HCT116 (cell line): ENCODE measurements around the gene GRIFIN. TPM values are rescaled to one million over a fixed set of nuclear protein-coding genes. Genes with fewer than 3 reads are reported as not detected.

ENCODE experiments used
- ATAC-seq: fragments of 200-7000 bp; cut with Tn5 transposase; 2 replicates; pipeline ENCODE4 v1.9.1; 2020; ENCODE audit warnings: mild to moderate bottlenecking, moderate library complexity
- BruUV-seq: library from RNA; stranded (reverse); fragments of 400-500 nt; replicated peaks from 2 replicates; lab custom pipeline; 2021; lab: Mats Ljungman, UMichigan
- CTCF ChIA-PET: fragments of 300-600 bp; sonication (Branson Sonifier 250); formaldehyde crosslinking; loops from one replicate; lab custom pipeline; 2021; ENCODE audit warnings: antibody characterized with exemption; lab: Charles Lee
- POLR2A ChIA-PET: fragments of 300-600, 350-600 bp; sonication (Branson Sonifier 250); formaldehyde crosslinking; loops from one replicate; lab custom pipeline; 2021; ENCODE audit warnings: antibody characterized with exemption; lab: Charles Lee
- RAD21 ChIA-PET, 2 experiments: fragments of 300-600 bp; sonication (Branson Sonifier 250); formaldehyde crosslinking; loops; one replicate each; lab custom pipeline; 2023; ENCODE audit warnings: low total read pairs in 2 of 2; ENCODE audit not compliant: uncharacterized antibody in 2 of 2, unreplicated experiment in 2 of 2, low non-redundant PET in 1 of 2; lab: Charles Lee
- DNase-seq: peaks from one replicate; pipeline ENCODE4 v3.0.0-alpha.2; 2010; ENCODE audit warnings: low read depth, low spot score
- H2AFZ ChIP-seq: fragments of 200-600 bp; shearing (Covaris generic), sonication (generic); 2 replicates; pipeline ENCODE4 v1.6.1; 2017; ENCODE audit warnings: low read depth, mixed run types, mixed read lengths, antibody characterized with exemption, low read length; ENCODE audit not compliant: poor library complexity, severe bottlenecking
- H3K27ac ChIP-seq: 2 replicates; pipeline ENCODE4 v1.5.1; 2012; ENCODE audit warnings: low read depth, low read length
- H3K27me3 ChIP-seq: fragments of 200-600 bp; sonication (generic); 2 replicates; pipeline ENCODE4 v1.6.1; 2016; ENCODE audit warnings: mixed run types, low read length, mixed read lengths; ENCODE audit not compliant: insufficient read depth
- H3K36me3 ChIP-seq, 2 experiments: fragments of 200-500 bp in 1 of 2; fragments of 200-600 bp in 1 of 2; sonication (Bioruptor generic) in 1 of 2; sonication (generic) in 1 of 2; 2 replicates each; pipeline versions ENCODE4 v1.5.1 to v1.6.1; 2014 to 2016; ENCODE audit warnings: low read length in 2 of 2, inconsistent platforms in 1 of 2, mixed read lengths in 1 of 2, mixed run types in 1 of 2; ENCODE audit not compliant: insufficient read depth in 2 of 2, control insufficient read depth in 1 of 2
- H3K4me1 ChIP-seq, 2 experiments: fragments of 200-600 bp in 1 of 2; sonication (generic) in 1 of 2; 2 replicates each; pipeline versions ENCODE4 v1.5.1 to v1.6.1; 2012 to 2017; ENCODE audit warnings: low read length in 2 of 2, inconsistent platforms in 1 of 2, mild to moderate bottlenecking in 1 of 2, mixed read lengths in 1 of 2, mixed run types in 1 of 2, moderate library complexity in 1 of 2; ENCODE audit not compliant: insufficient read depth in 2 of 2, control insufficient read depth in 1 of 2
- H3K4me2 ChIP-seq: fragments of 200-600 bp; sonication (generic); 2 replicates; pipeline ENCODE4 v1.6.1; 2017; ENCODE audit warnings: mixed run types, low read length, mixed read lengths
- H3K4me3 ChIP-seq, 2 experiments: fragments of 200-600 bp in 1 of 2; sonication (generic) in 1 of 2; replicated peaks in 1 of 2; 2 replicates each; pipeline ENCODE4 v1.5.1; 2011 to 2016; ENCODE audit warnings: low read length in 2 of 2, control low read depth in 1 of 2, low read depth in 1 of 2, mild to moderate bottlenecking in 1 of 2, mixed read lengths in 1 of 2, mixed run types in 1 of 2
- H3K79me2 ChIP-seq: fragments of 200-600 bp; sonication (generic); 2 replicates; pipeline ENCODE4 v1.6.1; 2017; ENCODE audit warnings: mild to moderate bottlenecking, mixed run types, low read length, moderate library complexity, mixed read lengths; ENCODE audit not compliant: insufficient read depth
- H3K9ac ChIP-seq: fragments of 200-600 bp; sonication (generic); 2 replicates; pipeline ENCODE4 v1.6.1; 2016; ENCODE audit warnings: low read length, mixed read lengths
- H3K9me2 ChIP-seq: fragments of 200-600 bp; sonication (generic), shearing (Covaris generic); 2 replicates; pipeline ENCODE4 v1.6.1; 2017; ENCODE audit warnings: mixed run types, mild to moderate bottlenecking, moderate library complexity; ENCODE audit not compliant: insufficient read depth
- H3K9me3 ChIP-seq, 2 experiments: fragments of 200-500 bp in 1 of 2; fragments of 200-600 bp in 1 of 2; sonication (Bioruptor generic) in 1 of 2; sonication (generic) in 1 of 2; 2 replicates each; pipeline ENCODE4 v1.6.1; 2014 to 2017; ENCODE audit warnings: low read length in 2 of 2, mixed read lengths in 2 of 2, inconsistent platforms in 1 of 2, low read depth in 1 of 2, mild to moderate bottlenecking in 1 of 2, mixed run types in 1 of 2, moderate library complexity in 1 of 2; ENCODE audit not compliant: control insufficient read depth in 1 of 2, insufficient read depth in 1 of 2
- H4K20me1 ChIP-seq: fragments of 200-600 bp; sonication (generic), shearing (Covaris generic); 2 replicates; pipeline ENCODE4 v1.6.1; 2017; ENCODE audit warnings: mixed run types, mild to moderate bottlenecking, moderate library complexity; ENCODE audit not compliant: insufficient read depth
- EGR1 ChIP-seq: IDR thresholded peaks from 2 replicates; pipeline ENCODE4 v1.6.1; 2012; ENCODE audit warnings: low read depth
- EZH2phosphoT487 ChIP-seq: fragments of 200-600 bp; IDR thresholded peaks from 2 replicates; pipeline ENCODE4 v1.6.1; 2018; ENCODE audit warnings: antibody characterized with exemption, borderline replicate concordance
- FOSL1 ChIP-seq: IDR thresholded peaks from 2 replicates; pipeline ENCODE4 v1.6.1; 2012; ENCODE audit warnings: low read depth
- POLR2AphosphoS5 ChIP-seq: IDR thresholded peaks from 2 replicates; pipeline ENCODE4 v1.6.1; 2011; ENCODE audit warnings: mild to moderate bottlenecking, low read depth, low read length, moderate library complexity
- SIN3A ChIP-seq: IDR thresholded peaks from 2 replicates; pipeline ENCODE4 v1.6.1; 2012; ENCODE audit warnings: low read depth
- SP1 ChIP-seq: IDR thresholded peaks from 2 replicates; pipeline ENCODE4 v1.6.1; 2012; ENCODE audit warnings: low read depth
- SRF ChIP-seq: IDR thresholded peaks from 2 replicates; pipeline ENCODE4 v1.6.1; 2012; ENCODE audit warnings: low read depth
- intact Hi-C: fragments of 100-400 bp; cut with micrococcal nuclease; formaldehyde crosslinking; loops from 2 replicates; pipeline ENCODE4 v1.10.0; 2022
- total RNA-seq: library from RNA; stranded (reverse); gene quantifications from one replicate; pipeline ENCODE4 v1.2.1, GENCODE V29; 2021; ENCODE audit not compliant: unreplicated experiment
- TF ChIP-seq, protein P1 (sequence below): IDR thresholded peaks from 2 replicates; pipeline ENCODE4 v1.6.1; 2011; ENCODE audit warnings: mild to moderate bottlenecking, low read length, moderate library complexity; ENCODE audit not compliant: insufficient replicate concordance; ENCODE audit errors: extremely low read depth
- TF ChIP-seq, protein P2 (sequence below), 3 experiments: fragments of 200-600 bp in 1 of 3; sonication (generic) in 1 of 3; IDR thresholded peaks in 2 of 3; conservative IDR thresholded peaks in 1 of 3; 2 replicates each; pipeline ENCODE4 v1.5.1; 2012 to 2017; ENCODE audit warnings: low read depth in 2 of 3, low read length in 2 of 3, antibody characterized with exemption in 1 of 3, borderline replicate concordance in 1 of 3, control low read depth in 1 of 3, mild to moderate bottlenecking in 1 of 3, mixed read lengths in 1 of 3, mixed run types in 1 of 3, moderate library complexity in 1 of 3; ENCODE audit not compliant: insufficient read depth in 1 of 3

Gene GRIFIN
- total RNA-seq, 1 experiment from 2014 or later = not detected

DNA sequence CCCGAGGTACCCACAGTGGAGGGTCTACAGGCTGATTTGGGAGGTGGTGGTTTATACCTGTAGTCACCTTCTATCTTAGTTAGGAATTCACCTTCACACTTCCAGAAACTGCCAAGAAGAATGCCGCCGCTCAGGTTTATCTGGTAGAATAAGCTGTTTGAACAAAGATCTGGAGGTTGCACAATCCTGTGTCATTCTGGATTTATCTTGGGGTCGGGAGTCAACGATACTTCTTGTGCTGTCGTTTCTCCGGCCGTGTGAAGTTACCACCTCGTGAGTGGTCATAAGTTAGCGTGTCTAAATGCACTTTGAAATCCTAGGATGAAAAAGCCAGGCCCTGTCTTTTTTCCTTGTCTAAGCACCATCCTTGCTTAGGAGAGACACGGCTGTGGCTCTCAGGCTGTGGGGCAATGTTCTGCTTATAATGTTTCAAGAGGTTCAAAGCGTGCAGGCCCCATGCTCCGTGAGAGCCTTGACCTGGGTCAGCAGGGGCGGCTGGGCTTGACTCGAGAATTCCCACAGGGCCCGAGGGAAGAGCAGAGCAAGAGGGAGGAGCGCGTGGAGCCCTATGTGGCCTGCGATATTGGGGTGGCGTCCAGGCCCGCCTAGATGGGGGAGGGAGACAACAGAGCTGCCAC, 35.5 kb downstream of the GRIFIN start:
- CTCF ChIA-PET = interaction anchor here (1.4 kb wide), 1 partner anchor 11 kb away, joined by 4 read pairs; no protein-coding TSS in a partner anchor

DNA sequence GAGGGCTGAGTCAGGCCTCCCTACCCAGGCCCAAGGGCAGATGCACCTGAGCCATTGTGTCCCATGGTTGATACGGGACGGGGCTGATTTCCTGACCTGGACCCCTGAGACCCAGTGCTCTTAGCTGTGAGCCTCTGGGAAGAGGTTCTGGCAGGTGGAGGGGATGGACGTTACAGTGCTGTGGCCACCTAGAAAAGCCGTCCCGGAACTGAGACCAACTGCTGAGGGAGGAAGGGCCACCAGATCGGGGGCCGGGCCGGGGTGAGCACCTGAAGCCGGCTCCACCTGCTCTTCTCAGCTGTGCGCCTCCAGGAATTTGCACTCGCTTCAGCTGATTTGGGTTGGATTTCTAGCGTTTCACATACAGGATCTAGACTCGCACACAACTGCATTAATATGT, 37.4 kb downstream of the GRIFIN start:
- no peak overlapping the region for H3K4me3 ChIP-seq
- ChIA-PET POLR2A (no interaction called here), CTCF (no interaction called here), RAD21 (no interaction called here)
- H3K9me2 ChIP-seq = no peaks in the 10 kb centered on the region
- DNase-seq = no peak
- H3K4me2 ChIP-seq = no peak overlapping the region
- no peaks in the 10 kb centered on the region for H3K79me2 ChIP-seq
- H4K20me1 ChIP-seq = no peaks in the 10 kb centered on the region
- ATAC-seq = no peak
- no peak overlapping the region for H3K27ac ChIP-seq
- H2AFZ ChIP-seq = no peak overlapping the region
- no TSS peak for BruUV-seq
- no peaks in the 10 kb centered on the region for H3K4me1 ChIP-seq
- H3K9ac ChIP-seq = no peak overlapping the region
- TF ChIP-seq POLR2AphosphoS5 (no peak), EGR1 (no peak), EZH2phosphoT487 (no peak), SIN3A (no peak), SP1 (no peak)
- TF ChIP-seq, protein P1, sequence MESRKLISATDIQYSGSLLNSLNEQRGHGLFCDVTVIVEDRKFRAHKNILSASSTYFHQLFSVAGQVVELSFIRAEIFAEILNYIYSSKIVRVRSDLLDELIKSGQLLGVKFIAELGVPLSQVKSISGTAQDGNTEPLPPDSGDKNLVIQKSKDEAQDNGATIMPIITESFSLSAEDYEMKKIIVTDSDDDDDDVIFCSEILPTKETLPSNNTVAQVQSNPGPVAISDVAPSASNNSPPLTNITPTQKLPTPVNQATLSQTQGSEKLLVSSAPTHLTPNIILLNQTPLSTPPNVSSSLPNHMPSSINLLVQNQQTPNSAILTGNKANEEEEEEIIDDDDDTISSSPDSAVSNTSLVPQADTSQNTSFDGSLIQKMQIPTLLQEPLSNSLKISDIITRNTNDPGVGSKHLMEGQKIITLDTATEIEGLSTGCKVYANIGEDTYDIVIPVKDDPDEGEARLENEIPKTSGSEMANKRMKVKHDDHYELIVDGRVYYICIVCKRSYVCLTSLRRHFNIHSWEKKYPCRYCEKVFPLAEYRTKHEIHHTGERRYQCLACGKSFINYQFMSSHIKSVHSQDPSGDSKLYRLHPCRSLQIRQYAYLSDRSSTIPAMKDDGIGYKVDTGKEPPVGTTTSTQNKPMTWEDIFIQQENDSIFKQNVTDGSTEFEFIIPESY = no peak
- TF ChIP-seq, protein P2, sequence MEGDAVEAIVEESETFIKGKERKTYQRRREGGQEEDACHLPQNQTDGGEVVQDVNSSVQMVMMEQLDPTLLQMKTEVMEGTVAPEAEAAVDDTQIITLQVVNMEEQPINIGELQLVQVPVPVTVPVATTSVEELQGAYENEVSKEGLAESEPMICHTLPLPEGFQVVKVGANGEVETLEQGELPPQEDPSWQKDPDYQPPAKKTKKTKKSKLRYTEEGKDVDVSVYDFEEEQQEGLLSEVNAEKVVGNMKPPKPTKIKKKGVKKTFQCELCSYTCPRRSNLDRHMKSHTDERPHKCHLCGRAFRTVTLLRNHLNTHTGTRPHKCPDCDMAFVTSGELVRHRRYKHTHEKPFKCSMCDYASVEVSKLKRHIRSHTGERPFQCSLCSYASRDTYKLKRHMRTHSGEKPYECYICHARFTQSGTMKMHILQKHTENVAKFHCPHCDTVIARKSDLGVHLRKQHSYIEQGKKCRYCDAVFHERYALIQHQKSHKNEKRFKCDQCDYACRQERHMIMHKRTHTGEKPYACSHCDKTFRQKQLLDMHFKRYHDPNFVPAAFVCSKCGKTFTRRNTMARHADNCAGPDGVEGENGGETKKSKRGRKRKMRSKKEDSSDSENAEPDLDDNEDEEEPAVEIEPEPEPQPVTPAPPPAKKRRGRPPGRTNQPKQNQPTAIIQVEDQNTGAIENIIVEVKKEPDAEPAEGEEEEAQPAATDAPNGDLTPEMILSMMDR (IDR thresholded peaks at IDR 0.05 in 2 of 3, conservative IDR thresholded peaks at IDR 0.05 in 1 of 3; ENCODE audit: borderline replicate concordance in 1 of 3, insufficient read depth in 1 of 3, low read depth in 2 of 3, low read length in 2 of 3) = no peak
- no peaks in the 10 kb centered on the region for H3K9me3 ChIP-seq
- no peaks in the 10 kb centered on the region for H3K27me3 ChIP-seq
- intact Hi-C loops = no loop called here
- no peaks in the 10 kb centered on the region for H3K36me3 ChIP-seq

More for the DNA sequence above, 35.5 kb downstream of the GRIFIN start:
- Histone ChIP-seq H3K4me3 (no peak overlapping the region), H3K9me3 (no peaks in the 10 kb centered on the region), H3K9ac (no peak overlapping the region), H2AFZ (no peak overlapping the region), H3K27ac (no peak overlapping the region), H3K4me2 (no peak overlapping the region), H3K9me2 (no peaks in the 10 kb centered on the region), H3K27me3 (no peaks in the 10 kb centered on the region), H4K20me1 (no peaks in the 10 kb centered on the region), H3K36me3 (no peaks in the 10 kb centered on the region), H3K79me2 (no peaks in the 10 kb centered on the region), H3K4me1 (peaks cover 0 to 3% of the 10 kb centered on the region in 2 experiments; a peak in 1 of 4 replicates)
- ChIA-PET RAD21 (interaction anchor here in 1 of 2 experiments (1.0 kb wide), 1 partner anchor 28 kb away, joined by 3 read pairs; no protein-coding TSS in a partner anchor), POLR2A (no interaction called here)
- TF ChIP-seq FOSL1 (no peak), EGR1 (no peak), SIN3A (no peak), SRF (no peak)
- intact Hi-C loops = no loop called here
- no peak for DNase-seq
- BruUV-seq = no TSS peak
- no peak for ATAC-seq
